ENCODE data around the gene LHX1.

DNA sequence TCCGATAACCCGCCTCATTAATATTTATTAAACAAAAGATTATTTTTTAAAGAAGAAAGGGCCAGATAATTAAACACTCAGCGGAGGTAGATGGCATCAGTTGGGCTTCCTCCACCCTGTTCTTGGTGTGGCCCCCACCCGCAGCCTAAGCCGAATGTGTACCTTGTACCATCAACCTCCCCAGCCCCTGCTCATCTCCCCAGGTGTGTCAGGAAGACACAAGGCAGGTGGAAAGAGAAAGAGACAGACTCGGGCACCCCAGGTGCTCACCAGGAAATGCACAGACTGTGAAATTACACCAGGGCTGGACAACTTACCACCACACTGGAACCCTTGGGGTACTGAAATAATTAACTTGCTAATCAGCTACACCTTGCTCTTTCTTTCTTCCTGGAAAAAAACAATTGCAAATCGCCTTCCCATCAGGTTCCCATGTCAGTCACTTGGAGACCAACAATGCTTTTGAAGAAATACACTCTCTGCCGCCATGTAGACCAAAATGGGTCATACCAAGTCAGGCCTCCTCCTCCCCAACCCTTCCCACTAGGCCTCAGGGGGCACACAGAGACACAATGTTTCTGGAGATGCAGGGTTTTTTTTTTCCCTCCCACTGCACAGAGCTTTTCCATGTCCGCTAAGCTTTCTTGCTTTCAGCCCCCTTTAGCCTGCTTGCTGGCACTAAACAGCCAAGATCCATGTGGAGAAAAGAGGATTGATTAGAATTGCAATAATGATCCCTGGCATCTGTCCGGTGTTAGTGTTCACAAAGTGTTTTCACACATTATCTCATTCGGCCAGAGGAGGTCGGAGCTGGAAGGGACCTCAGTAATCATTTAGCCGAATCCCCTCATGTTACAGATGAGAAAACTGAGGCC is 8.6 kb upstream of the LHX1 start:
- TF ChIP-seq, protein P1, sequence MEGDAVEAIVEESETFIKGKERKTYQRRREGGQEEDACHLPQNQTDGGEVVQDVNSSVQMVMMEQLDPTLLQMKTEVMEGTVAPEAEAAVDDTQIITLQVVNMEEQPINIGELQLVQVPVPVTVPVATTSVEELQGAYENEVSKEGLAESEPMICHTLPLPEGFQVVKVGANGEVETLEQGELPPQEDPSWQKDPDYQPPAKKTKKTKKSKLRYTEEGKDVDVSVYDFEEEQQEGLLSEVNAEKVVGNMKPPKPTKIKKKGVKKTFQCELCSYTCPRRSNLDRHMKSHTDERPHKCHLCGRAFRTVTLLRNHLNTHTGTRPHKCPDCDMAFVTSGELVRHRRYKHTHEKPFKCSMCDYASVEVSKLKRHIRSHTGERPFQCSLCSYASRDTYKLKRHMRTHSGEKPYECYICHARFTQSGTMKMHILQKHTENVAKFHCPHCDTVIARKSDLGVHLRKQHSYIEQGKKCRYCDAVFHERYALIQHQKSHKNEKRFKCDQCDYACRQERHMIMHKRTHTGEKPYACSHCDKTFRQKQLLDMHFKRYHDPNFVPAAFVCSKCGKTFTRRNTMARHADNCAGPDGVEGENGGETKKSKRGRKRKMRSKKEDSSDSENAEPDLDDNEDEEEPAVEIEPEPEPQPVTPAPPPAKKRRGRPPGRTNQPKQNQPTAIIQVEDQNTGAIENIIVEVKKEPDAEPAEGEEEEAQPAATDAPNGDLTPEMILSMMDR (conservative IDR thresholded peaks at IDR 0.05; ENCODE audit: low read length) = no peak
- no peak for TF ChIP-seq EZH2phosphoT487 (IDR thresholded peaks at IDR 0.05; ENCODE audit: borderline replicate concordance)

All from Loucy (cell line).